ENCODE data around the gene SLC27A1. TPM values are rescaled to one million over a fixed set of nuclear protein-coding genes. Genes with fewer than 3 reads are reported as not detected.

SLC27A1 gene
- total RNA-seq, 4 donors from 2014 or later, result 25.3 to 40.7 (median 28.1) TPM

DNA sequence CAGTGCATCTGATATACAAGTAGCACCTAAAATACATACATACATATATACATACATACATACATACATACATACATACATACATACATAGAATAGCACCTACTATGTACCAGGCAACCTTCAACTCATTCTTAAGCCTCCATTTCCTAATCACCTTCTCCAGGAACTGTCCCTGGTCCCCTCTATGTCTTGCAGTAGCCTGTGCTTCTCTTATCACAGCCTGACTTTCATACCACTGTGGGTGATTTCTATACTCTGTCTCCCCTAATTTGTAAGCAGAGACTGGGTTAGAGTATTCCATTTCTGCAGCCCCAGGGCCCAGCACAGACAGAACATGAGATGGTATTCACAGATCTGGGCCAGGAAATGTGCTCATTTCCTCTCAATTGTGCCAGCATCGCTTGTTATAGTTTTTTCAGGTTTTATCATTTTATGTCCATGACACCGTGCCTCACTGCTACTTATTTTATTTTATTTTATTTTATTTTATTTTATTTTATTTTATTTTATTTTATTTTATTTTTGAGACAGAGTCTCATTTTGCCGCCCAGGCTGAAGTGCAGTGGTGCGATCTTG lies 70.9 kb downstream of the SLC27A1 start:
- Histone ChIP-seq H3K27ac (no peak overlapping the region), H3K36me3 (no peaks in the 10 kb centered on the region), H3K4me3 (replicated peaks in 1 of 3) (no peak overlapping the region), H3K9me3 (no peaks in the 10 kb centered on the region), H3K4me1 (peaks cover 8 to 10% of the 10 kb centered on the region in 2 donors), H3K27me3 (no peaks in the 10 kb centered on the region)
- TF ChIP-seq POLR2A (IDR thresholded peaks at IDR 0.05), result no peak
- TF ChIP-seq, protein P1, sequence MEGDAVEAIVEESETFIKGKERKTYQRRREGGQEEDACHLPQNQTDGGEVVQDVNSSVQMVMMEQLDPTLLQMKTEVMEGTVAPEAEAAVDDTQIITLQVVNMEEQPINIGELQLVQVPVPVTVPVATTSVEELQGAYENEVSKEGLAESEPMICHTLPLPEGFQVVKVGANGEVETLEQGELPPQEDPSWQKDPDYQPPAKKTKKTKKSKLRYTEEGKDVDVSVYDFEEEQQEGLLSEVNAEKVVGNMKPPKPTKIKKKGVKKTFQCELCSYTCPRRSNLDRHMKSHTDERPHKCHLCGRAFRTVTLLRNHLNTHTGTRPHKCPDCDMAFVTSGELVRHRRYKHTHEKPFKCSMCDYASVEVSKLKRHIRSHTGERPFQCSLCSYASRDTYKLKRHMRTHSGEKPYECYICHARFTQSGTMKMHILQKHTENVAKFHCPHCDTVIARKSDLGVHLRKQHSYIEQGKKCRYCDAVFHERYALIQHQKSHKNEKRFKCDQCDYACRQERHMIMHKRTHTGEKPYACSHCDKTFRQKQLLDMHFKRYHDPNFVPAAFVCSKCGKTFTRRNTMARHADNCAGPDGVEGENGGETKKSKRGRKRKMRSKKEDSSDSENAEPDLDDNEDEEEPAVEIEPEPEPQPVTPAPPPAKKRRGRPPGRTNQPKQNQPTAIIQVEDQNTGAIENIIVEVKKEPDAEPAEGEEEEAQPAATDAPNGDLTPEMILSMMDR (IDR thresholded peaks at IDR 0.05), result no peak
- no peak for DNase-seq
- WGBS, 2 donors, result 84 to 89% methylated on average over 4 of the region's 4 CpGs
- intact Hi-C loops (cut with DNase I), result no loop called here

DNA sequence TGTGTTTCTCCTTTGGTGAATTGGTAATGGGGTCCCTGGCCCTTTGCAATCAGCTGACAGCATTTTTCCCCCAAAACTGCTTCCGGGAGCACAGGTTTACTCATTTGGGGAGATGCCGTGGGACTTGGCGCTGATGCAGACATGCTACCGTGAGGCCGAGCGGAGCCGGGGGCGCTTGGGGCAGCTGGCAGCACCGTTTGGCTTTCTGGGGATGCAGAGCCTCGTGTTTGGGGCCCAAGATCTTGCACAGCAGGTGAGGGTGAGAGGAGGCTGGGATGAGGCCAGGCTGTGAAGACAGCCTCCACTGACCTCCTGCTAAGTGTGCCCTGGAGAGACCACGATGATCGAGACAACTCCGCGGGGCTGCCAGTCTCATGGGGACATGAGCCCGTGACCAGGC lies 71.7 kb downstream of the SLC27A1 start:
- no peak overlapping the region for H3K4me3 ChIP-seq (replicated peaks in 1 of 3)
- intact Hi-C loops (cut with DNase I), result no loop called here
- no peaks in the 10 kb centered on the region for H3K36me3 ChIP-seq
- DNase-seq, result no peak
- no peak for TF ChIP-seq POLR2A (IDR thresholded peaks at IDR 0.05)
- TF ChIP-seq, protein P1 (IDR thresholded peaks at IDR 0.05), result no peak
- no peaks in the 10 kb centered on the region for H3K9me3 ChIP-seq
- 81 to 84% methylated on average over 6 to 11 of the region's 15 CpGs for WGBS, 2 donors
- H3K27ac ChIP-seq, result no peak overlapping the region
- peaks cover 8 to 10% of the 10 kb centered on the region in 2 donors for H3K4me1 ChIP-seq
- no peaks in the 10 kb centered on the region for H3K27me3 ChIP-seq

- 73 to 83% methylated on average over 14 of the region's 14 CpGs for WGBS, 2 donors
- DNase-seq, result no peak
- TF ChIP-seq, protein P1 (IDR thresholded peaks at IDR 0.05), result no peak
- no peak for TF ChIP-seq POLR2A (IDR thresholded peaks at IDR 0.05)
- H3K36me3 ChIP-seq, result no peaks in the 10 kb centered on the region
- no peak overlapping the region for H3K27ac ChIP-seq
- no peaks in the 10 kb centered on the region for H3K9me3 ChIP-seq
- H3K27me3 ChIP-seq, result no peaks in the 10 kb centered on the region
- H3K4me3 ChIP-seq (replicated peaks in 1 of 3), result no peak overlapping the region
- intact Hi-C loops (cut with DNase I), result no loop called here
- peaks cover 8 to 10% of the 10 kb centered on the region in 2 donors for H3K4me1 ChIP-seq
These were observed 72.7 kb downstream of the SLC27A1 start for GRCh38 chr19:17542793-17543582.

DNA sequence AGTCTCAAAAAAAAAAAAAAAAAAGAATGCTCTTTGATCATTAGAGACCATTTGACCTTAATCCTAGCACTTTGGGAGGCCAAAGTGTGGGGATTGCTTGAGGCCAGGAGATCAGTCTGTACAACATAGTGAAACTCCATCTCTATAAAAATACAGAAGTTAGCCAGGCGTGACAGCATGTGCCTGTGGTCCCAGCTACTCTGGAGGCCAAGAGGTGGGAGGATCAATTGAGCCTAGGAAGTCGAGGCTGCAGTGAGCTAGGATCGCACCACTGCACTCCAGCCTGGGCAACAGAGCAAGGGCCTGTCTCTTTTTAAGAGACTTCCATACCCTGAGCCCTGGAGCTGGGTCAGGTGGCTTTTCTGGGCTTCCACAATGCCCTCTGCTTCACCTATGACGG lies 73.7 kb downstream of the SLC27A1 start:
- Histone ChIP-seq H3K27me3 (no peaks in the 10 kb centered on the region), H3K27ac (no peak overlapping the region), H3K36me3 (no peaks in the 10 kb centered on the region), H3K4me1 (peaks cover 5 to 6% of the 10 kb centered on the region in 2 donors), H3K4me3 (replicated peaks in 1 of 3) (no peak overlapping the region), H3K9me3 (no peaks in the 10 kb centered on the region)
- intact Hi-C loops (cut with DNase I), result no loop called here
- no peak for TF ChIP-seq POLR2A (IDR thresholded peaks at IDR 0.05)
- TF ChIP-seq, protein P1 (IDR thresholded peaks at IDR 0.05), result no peak
- no peak for DNase-seq
- 41 to 48% methylated on average over 3 to 4 of the region's 4 CpGs for WGBS, 2 donors

DNA sequence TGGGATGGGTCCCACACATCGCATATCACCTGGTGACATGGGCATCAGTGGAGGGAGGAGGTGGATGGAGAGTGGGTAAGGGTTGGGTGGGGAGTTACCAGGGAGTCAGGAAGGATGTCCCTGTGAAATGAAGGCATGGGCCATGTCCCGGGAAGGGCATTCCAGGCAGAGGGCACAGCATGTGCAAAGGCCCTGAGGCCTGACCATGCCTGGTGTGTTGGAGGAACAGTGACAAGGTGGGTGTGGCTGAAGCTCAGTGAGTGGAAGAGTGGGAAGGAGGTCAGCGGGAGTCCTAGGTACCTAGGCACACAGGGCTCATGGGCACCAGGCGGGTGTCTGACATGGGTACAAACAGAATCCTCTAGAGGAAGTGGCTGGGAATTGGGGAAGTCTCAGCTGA lies 74.1 kb downstream of the SLC27A1 start:
- 89 to 96% methylated on average over 4 of the region's 4 CpGs for WGBS, 2 donors
- TF ChIP-seq, protein P1 (IDR thresholded peaks at IDR 0.05), result no peak
- no peak for TF ChIP-seq POLR2A (IDR thresholded peaks at IDR 0.05)
- intact Hi-C loops (cut with DNase I), result no loop called here

More for the DNA sequence above, 74.1 kb downstream of the SLC27A1 start:
- no peaks in the 10 kb centered on the region for H3K27me3 ChIP-seq
- peaks cover 1% of the 10 kb centered on the region in 2 donors for H3K4me1 ChIP-seq
- no peaks in the 10 kb centered on the region for H3K36me3 ChIP-seq
- no peak overlapping the region for H3K27ac ChIP-seq
- no peak for DNase-seq
- H3K9me3 ChIP-seq, result no peaks in the 10 kb centered on the region
- no peak overlapping the region for H3K4me3 ChIP-seq (replicated peaks in 1 of 3)
